Liver (tissue), 9 donors: Measurements from ENCODE around the gene CLIC6. TPM values are rescaled to one million over a fixed set of nuclear protein-coding genes. Genes with fewer than 3 reads are reported as not detected.

Experiments
- DNase-seq: peaks from one replicate; pipeline ENCODE4 v3.0.0-alpha.2; 2017; ENCODE audit warnings: low spot score
- H3K27ac ChIP-seq, 2 donors: one replicate each; pipeline ENCODE4 v1.7.0; 2013; ENCODE audit warnings: inconsistent platforms in 2 of 2, low read length in 2 of 2, control low read depth in 1 of 2, low read depth in 1 of 2, mild to moderate bottlenecking in 1 of 2
- H3K27me3 ChIP-seq, 4 donors: one replicate each; pipeline versions ENCODE4 v1.6.1 to v1.7.0; 2013; ENCODE audit warnings: low read length in 3 of 4, inconsistent platforms in 1 of 4, mild to moderate bottlenecking in 1 of 4, moderate library complexity in 1 of 4; ENCODE audit not compliant: control insufficient read depth in 4 of 4, insufficient read depth in 4 of 4
- H3K36me3 ChIP-seq, 4 donors: one replicate each; pipeline versions ENCODE4 v1.6.1 to v1.7.0; 2013; ENCODE audit warnings: low read length in 3 of 4, mild to moderate bottlenecking in 3 of 4, low read depth in 1 of 4, moderate library complexity in 1 of 4; ENCODE audit not compliant: control insufficient read depth in 4 of 4, insufficient read depth in 3 of 4
- H3K4me1 ChIP-seq, 4 donors: one replicate each; pipeline versions ENCODE4 v1.6.1 to v1.7.0; 2013; ENCODE audit warnings: low read length in 3 of 4, mild to moderate bottlenecking in 3 of 4, moderate library complexity in 1 of 4; ENCODE audit not compliant: control insufficient read depth in 4 of 4, insufficient read depth in 4 of 4
- H3K4me3 ChIP-seq, 3 donors: one replicate each; pipeline versions ENCODE4 v1.6.1 to v1.7.0; 2013; ENCODE audit warnings: low read length in 3 of 3, control low read depth in 1 of 3, low read depth in 1 of 3, mild to moderate bottlenecking in 1 of 3
- H3K9ac ChIP-seq, 2 donors: one replicate each; pipeline ENCODE4 v1.7.0; 2013; ENCODE audit warnings: low read length in 2 of 2, mild to moderate bottlenecking in 2 of 2, moderate library complexity in 2 of 2, control low read depth in 1 of 2, low read depth in 1 of 2
- H3K9me3 ChIP-seq, 4 donors: one replicate each; pipeline versions ENCODE4 v1.6.1 to v1.7.0; 2013; ENCODE audit warnings: low read length in 3 of 4; ENCODE audit not compliant: control insufficient read depth in 4 of 4
- ATF3 ChIP-seq: IDR thresholded peaks from 2 replicates; pipeline ENCODE4 v1.6.1; 2016; ENCODE audit warnings: antibody characterized with exemption
- CTCF ChIP-seq: fragments of 150-350 bp; IDR thresholded peaks from 2 replicates; pipeline ENCODE4 v1.5.1; 2017; ENCODE audit warnings: improper control_type of control experiment, low read depth, low read length; ENCODE audit not compliant: missing input control
- EGR1 ChIP-seq, 2 donors: IDR thresholded peaks; 2 replicates each; pipeline ENCODE4 v1.6.1; 2016 to 2018; ENCODE audit warnings: antibody characterized with exemption in 2 of 2, low read depth in 2 of 2
- FOXA1 ChIP-seq: IDR thresholded peaks from 2 replicates; pipeline ENCODE4 v1.6.1; 2016; ENCODE audit warnings: antibody characterized with exemption
- GABPA ChIP-seq, 2 donors: IDR thresholded peaks in 1 of 2; conservative IDR thresholded peaks in 1 of 2; 2 replicates each; pipeline ENCODE4 v1.6.1; 2016; ENCODE audit warnings: antibody characterized with exemption in 2 of 2, mild to moderate bottlenecking in 1 of 2, moderate library complexity in 1 of 2
- HNF4A ChIP-seq, 2 donors: conservative IDR thresholded peaks; 2 replicates each; pipeline ENCODE4 v1.6.1; 2016; ENCODE audit warnings: antibody characterized with exemption in 2 of 2, mild to moderate bottlenecking in 2 of 2
- HNF4G ChIP-seq: IDR thresholded peaks from 2 replicates; pipeline ENCODE4 v1.6.1; 2016; ENCODE audit warnings: antibody characterized with exemption
- JUND ChIP-seq, 2 donors: IDR thresholded peaks; 2 replicates each; pipeline ENCODE4 v1.6.1; 2016; ENCODE audit warnings: antibody characterized with exemption in 2 of 2
- MAX ChIP-seq: IDR thresholded peaks from 2 replicates; pipeline ENCODE4 v1.6.1; 2016; ENCODE audit warnings: antibody characterized with exemption
- RAD21 ChIP-seq, 2 donors: IDR thresholded peaks; 2 replicates each; pipeline ENCODE4 v1.6.1; 2016; ENCODE audit warnings: antibody characterized with exemption in 2 of 2, mild to moderate bottlenecking in 2 of 2
- REST ChIP-seq: IDR thresholded peaks from 2 replicates; pipeline ENCODE4 v1.6.1; 2016; ENCODE audit warnings: antibody characterized with exemption, mild to moderate bottlenecking
- RXRA ChIP-seq, 2 donors: IDR thresholded peaks; 2 replicates each; pipeline ENCODE4 v1.6.1; 2017 to 2018; ENCODE audit warnings: antibody characterized with exemption in 2 of 2, mild to moderate bottlenecking in 1 of 2
- TAF1 ChIP-seq: conservative IDR thresholded peaks from 2 replicates; pipeline ENCODE4 v1.6.1; 2016; ENCODE audit warnings: antibody characterized with exemption, mild to moderate bottlenecking
- YY1 ChIP-seq: IDR thresholded peaks from 2 replicates; pipeline ENCODE4 v1.6.1; 2016; ENCODE audit warnings: antibody characterized with exemption, mild to moderate bottlenecking
- ZBTB33 ChIP-seq: IDR thresholded peaks from 2 replicates; pipeline ENCODE4 v1.6.1; 2016; ENCODE audit warnings: antibody characterized with exemption
- WGBS: extraction: QIAGEN DNeasy Blood & Tissue Kit; methylation state at CpG from one replicate; pipeline ENCODE4 v1.1.7; 2013; 5-methylcytosine and 5-hydroxymethylcytosine counted together
- polyA plus RNA-seq, 2 donors: library from polyadenylated mRNA; stranded (reverse) in 1 of 2; unstranded in 1 of 2; fragments of 200-250 nt in 1 of 2; fragments of >200 nt in 1 of 2; fragmentation: Nextera tagmentation in 1 of 2; extraction: Ambion mirVana in 1 of 2; gene quantifications; one replicate each; pipeline versions ENCODE4 v1.2.1 to v1.2.3, GENCODE V29; 2013 to 2015
- total RNA-seq, 2 donors: library from RNA; depleted of rRNA; stranded (reverse); fragments of >200 nt; gene quantifications; one replicate each; pipeline ENCODE4 v1.2.3, GENCODE V29; 2014
- donor health status: healthy.
- donor health status: healthy.
- donor health status: healthy.
- donor health status: healthy.
- donor health status: healthy.

CLIC6 gene
- total and polyA plus RNA-seq, 4 donors = 0.05 to 0.59 (median 0.23) TPM

GRCh38 chr21:34732388-34732821, 63.6 kb downstream of the CLIC6 start:
- 89% methylated on average over 4 of the region's 4 CpGs for WGBS

GRCh38 chr21:34733852-34734251, 65.1 kb downstream of the CLIC6 start:
- H3K27me3 ChIP-seq = peaks cover 0 to 3% (median 0%) of the 10 kb centered on the region in 4 donors
- no peak for DNase-seq
- H3K36me3 ChIP-seq = no peaks in the 10 kb centered on the region
- 91% methylated on average over 4 of the region's 4 CpGs for WGBS
- H3K4me1 ChIP-seq = no peaks in the 10 kb centered on the region
- TF ChIP-seq FOXA1 = no peak
- no peak for TF ChIP-seq JUND (IDR thresholded peaks at IDR 0.05)
- no peak for TF ChIP-seq EGR1 (IDR thresholded peaks at IDR 0.05; ENCODE audit: low read depth in 2 of 2)
- no peak overlapping the region for H3K4me3 ChIP-seq
- H3K27ac ChIP-seq = no peak overlapping the region
- H3K9ac ChIP-seq = no peak overlapping the region
- H3K9me3 ChIP-seq = no peaks in the 10 kb centered on the region

More at GRCh38 chr21:34732388-34732821, 63.6 kb downstream of the CLIC6 start:
- no peaks in the 10 kb centered on the region for H3K4me1 ChIP-seq
- peaks cover 0 to 3% (median 0%) of the 10 kb centered on the region in 4 donors for H3K27me3 ChIP-seq
- TF ChIP-seq CTCF = no peak
- TF ChIP-seq HNF4G = no peak
- no peak for TF ChIP-seq ATF3
- no peak for TF ChIP-seq ZBTB33
- no peak for TF ChIP-seq GABPA (IDR thresholded peaks at IDR 0.05 in 1 of 2, conservative IDR thresholded peaks at IDR 0.05 in 1 of 2)
- TF ChIP-seq HNF4A (conservative IDR thresholded peaks at IDR 0.05) = no peak
- no peak for TF ChIP-seq RAD21 (IDR thresholded peaks at IDR 0.05)
- TF ChIP-seq YY1 = no peak
- TF ChIP-seq TAF1 = no peak
- no peak overlapping the region for H3K4me3 ChIP-seq
- no peak for DNase-seq
- no peak overlapping the region for H3K27ac ChIP-seq
- no peak overlapping the region for H3K9ac ChIP-seq
- no peaks in the 10 kb centered on the region for H3K36me3 ChIP-seq
- no peaks in the 10 kb centered on the region for H3K9me3 ChIP-seq

GRCh38 chr21:34734696-34735095, 65.9 kb downstream of the CLIC6 start:
- no peak overlapping the region for H3K9ac ChIP-seq
- H3K4me1 ChIP-seq = no peaks in the 10 kb centered on the region
- WGBS = 95% methylated on average over 7 of the region's 7 CpGs
- H3K27ac ChIP-seq = no peak overlapping the region
- no peaks in the 10 kb centered on the region for H3K9me3 ChIP-seq
- H3K36me3 ChIP-seq = no peaks in the 10 kb centered on the region
- H3K27me3 ChIP-seq = peaks cover 0 to 3% (median 0%) of the 10 kb centered on the region in 4 donors
- H3K4me3 ChIP-seq = no peak overlapping the region
- DNase-seq = no peak
- TF ChIP-seq FOXA1 (no peak), REST (no peak), RXRA (IDR thresholded peaks at IDR 0.05) (no peak), ZBTB33 (no peak), ATF3 (no peak), MAX (no peak)
